ENCODE measurements around the gene ACTL8.

The ACTL8 gene

DNA sequence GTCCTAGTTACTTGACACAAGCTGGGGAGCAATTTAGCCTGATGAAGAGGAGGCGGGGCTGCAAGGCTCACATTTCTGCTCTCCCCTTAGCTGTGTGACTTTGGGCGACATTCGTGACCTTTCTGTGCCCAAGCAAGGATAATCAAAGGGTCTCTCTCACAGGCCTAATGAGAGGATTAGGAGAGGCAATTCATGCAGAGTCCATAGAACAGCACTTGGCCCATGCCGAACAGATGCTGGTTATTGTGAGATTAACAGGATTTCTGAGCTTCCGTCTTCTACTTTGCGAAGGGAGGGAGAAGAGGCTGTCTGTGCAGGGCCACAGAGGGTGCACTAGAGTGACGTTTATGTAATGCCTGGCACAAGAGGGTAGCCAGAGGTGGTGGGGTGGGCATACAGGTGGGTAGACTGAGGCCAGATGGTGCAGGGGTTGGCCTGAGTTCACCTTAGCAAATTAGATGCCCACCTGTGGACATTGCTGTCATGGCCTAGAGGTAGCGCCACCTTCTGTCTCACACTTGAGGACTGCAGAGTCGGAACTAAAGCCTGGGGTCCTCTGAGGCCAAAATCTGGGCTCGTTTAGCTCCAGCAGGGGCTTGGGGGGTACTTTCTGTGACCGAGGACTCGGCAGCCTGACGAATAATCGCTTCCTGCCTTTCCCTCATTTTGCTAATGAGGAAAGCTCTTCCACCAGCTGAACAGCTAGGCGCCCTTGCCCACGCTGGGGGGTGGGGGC, 18.6 kb downstream of the ACTL8 start:
- no peak for DNase-seq

DNA sequence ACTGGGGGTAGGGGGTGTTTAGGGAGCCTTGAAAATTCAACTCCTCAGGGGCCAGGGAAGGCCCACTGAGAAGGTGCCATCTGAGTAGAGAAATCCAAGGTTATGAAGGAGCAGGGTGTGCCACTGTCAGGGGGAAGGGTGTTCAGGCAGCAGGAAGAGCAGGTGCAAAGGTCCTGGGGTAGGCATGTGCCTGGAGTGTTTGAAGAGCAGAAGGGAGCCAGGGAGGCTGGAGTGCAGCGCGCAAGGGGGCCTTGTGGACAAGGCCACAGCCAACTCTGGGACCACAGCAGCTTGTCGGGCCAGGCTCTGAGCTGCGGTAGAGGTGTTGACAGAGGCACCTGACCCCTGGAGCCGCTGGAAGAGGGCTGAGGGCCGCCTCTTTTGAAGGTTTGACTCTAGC, 19.3 kb downstream of the ACTL8 start:
- DNase-seq, result no peak

DNA sequence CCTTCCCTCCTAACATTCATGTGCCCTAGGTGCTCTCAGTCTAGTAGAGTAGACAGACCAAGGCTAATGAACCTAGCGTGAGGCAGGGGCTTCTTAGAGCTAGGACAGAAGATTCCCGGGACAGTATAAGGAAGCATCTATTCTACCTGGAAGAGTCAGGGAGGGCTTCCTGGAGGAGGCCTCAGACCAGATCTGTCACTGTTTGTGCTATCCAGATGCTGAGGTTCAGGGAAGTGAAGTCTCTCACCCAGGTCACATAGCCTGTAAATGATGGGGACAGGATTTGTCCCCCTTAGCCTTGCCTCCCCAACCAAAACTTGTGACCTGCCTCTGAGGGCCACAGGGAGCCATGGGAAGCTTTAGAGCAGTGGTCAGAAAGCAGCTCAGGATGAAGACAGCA, 20.7 kb downstream of the ACTL8 start:
- DNase-seq, result no peak

DNA sequence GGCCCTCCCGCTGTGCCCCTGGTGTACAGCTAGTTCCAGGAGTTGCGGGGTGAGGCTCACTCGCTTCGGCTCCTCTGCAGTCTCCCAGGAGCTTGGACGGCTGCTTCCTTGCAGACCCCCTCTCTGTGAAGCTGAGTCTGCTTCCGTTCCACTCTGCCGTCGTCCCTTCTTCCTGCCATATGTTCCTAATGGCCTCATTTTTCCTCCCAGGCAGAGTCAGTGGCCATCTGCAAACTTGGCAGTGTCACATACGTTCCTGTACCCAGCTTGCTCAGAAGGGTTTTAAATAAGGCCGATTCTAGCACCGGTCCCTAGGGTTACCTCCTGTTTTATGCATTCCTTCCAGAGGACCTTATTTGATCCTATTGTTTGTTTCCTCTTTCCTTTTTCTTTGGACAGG, 21.3 kb downstream of the ACTL8 start:
- no peak for DNase-seq

DNA sequence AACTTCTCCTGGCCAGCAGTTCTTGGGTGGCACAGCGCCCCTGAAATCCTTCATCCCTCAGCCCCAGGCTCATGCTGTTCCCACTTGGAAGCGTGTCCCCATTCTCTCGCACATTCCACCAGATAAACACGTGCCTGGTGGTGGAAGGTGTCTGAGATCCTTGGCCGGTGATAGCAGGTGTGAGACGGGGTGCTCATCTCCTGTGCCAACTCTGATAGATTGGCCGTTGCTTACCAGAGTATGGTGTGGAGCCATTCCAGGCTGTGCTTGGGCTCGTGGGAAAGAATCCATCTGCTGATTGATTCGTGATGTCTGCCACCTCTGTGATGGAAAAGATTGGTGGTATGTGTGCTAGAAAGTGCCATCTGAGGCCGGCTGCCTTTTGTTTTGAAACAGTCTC, 22.2 kb downstream of the ACTL8 start:
- DNase-seq, result no peak

DNA sequence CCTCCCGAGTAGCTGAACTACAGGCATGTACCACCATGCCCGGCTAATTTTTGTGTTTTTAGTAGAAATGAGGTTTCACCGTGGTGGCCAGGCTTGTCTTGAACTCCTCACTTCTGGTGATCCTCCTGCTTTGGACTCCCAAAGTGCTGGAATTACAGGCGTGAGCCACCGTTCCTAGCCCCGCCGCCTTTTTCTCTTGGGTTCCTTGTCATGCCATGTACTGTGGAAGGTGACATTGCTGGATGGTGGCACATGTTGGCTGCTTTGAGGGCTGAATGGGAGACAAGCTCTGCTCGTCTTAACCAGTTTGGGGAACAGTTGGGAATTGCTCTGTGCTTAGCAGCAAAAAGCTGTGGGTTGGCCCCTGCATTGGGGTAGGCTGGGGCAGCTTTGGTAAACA, 22.7 kb downstream of the ACTL8 start:
- no peak for DNase-seq

DNA sequence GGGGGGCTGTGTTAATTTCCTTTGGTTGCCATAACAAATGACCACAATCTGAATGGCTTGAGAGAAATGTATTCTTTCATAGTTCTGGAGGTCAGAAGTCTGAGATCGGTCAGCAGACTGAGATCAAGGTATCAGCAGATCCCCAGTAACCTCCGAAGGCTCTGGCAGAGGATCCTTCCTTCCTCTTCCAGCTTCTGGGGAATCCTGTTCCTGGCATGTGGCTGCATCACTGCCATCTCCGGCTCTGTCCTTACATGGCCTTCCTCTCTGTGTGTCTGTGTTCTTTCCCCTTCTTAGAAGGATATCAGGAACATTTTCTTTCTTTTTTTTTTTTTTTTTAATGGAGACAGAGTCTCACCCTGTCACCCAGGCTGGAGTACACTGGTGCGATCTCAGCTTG, 25.8 kb downstream of the ACTL8 start:
- DNase-seq, result no peak

DNA sequence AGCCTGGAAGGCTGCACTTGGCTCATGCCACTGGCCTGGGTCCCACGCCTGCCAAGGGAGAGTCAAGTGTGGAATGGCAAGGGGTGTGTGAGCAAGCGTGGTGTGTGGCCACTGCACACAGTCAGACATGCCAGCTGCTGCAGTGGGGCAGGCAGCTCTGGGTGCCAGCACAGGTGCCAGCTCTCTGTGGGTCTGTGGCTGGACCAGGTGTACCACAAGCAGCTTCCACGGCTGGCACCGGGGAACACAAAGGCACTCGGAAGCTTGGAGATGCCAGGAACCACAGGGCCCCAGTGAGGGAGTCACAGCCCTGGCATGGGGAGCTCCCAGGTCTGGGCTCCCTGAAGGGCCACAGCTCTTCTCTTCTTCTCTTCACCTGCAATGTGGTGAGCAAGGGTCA, 34.8 kb downstream of the ACTL8 start:
- no peak for DNase-seq

DNA sequence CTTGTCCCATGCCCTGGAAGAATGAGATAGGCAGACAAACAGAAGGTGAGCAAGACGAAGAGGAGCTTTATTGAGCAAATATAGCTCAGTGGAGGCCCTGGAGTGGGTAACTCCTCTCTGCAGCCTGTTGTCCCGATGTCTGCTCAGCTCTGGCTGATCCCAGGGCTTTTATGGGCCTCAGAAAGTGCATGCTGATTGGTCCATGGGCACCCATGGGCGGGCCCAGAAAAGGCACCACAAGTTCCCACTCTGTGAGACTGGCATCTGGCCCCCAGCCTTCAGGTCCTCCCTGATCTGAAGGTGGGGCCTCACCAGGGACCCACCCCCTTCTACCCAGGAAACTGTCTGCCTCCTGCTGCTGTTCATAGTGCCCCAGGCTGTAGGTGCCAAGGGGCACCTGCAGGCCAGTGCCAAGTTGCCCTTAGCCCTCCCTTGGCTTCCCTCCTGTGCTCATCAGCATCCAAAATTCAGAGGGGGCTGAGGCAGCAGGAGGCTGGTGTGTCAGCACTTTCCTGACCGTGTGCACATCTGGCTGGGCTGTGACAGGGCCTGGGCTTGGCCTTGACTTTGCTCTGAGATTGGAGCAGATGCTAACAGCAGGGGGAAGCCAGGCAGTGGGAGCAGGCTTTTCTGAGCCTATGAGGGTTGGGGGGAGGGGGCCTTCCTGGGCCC, 35.4 kb downstream of the ACTL8 start:
- no peak for DNase-seq

DNA sequence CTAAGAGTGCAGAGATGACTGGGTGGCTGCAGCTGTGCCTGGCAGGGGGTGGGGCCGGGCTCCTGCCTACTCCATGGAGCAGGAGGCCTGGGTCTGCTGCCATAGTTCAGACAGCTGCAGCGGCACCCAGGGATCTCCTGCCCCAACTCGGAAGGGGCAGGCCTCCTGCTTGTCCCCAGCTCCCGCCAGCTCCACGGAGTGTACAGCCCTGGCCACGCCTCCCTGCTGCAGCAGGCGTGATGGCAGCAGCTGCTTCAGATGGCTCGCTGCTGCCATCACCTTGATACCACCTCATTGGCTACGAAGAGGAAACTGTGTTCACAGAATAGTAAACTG, 35.9 kb downstream of the ACTL8 start:
- DNase-seq, result no peak

DNA sequence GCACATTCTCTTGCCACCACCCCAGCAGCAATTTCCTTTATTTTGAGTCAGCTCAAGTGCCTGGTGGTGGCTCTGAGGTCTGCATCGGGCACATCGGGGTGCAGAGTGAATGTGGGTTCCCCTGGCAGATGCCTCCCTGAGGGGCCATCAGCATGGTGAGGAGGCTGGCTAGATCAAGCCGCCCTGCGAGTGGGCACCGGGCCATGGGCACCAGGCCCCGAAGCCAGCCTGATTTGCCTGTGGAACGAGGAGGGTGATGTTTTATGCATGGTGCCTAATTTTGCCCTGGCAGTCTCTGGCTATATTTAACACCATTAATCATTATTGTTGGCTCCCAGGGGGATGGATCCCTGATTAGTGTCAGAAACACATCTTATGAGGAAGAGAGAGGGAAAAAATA, 36.3 kb downstream of the ACTL8 start:
- DNase-seq, result no peak

DNA sequence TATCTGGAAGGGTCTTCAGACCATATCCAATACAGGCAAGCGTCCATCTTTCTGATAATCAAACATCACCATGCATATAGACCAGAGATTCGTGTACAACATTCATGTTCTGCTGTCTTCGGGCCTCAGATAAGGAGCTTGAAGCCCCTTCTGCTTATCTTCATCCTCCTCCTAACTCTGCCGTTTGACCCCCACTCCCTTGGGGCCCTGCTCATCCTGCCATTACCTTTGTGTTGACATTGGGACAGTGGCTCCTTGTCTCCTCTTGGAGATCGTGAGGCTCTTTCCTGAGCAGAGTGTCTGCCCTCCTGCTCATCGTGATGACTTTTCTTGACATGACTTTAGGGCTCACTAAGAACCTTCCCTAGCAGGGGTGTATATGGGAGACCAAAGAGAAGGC, 37.3 kb downstream of the ACTL8 start:
- DNase-seq, result no peak

DNA sequence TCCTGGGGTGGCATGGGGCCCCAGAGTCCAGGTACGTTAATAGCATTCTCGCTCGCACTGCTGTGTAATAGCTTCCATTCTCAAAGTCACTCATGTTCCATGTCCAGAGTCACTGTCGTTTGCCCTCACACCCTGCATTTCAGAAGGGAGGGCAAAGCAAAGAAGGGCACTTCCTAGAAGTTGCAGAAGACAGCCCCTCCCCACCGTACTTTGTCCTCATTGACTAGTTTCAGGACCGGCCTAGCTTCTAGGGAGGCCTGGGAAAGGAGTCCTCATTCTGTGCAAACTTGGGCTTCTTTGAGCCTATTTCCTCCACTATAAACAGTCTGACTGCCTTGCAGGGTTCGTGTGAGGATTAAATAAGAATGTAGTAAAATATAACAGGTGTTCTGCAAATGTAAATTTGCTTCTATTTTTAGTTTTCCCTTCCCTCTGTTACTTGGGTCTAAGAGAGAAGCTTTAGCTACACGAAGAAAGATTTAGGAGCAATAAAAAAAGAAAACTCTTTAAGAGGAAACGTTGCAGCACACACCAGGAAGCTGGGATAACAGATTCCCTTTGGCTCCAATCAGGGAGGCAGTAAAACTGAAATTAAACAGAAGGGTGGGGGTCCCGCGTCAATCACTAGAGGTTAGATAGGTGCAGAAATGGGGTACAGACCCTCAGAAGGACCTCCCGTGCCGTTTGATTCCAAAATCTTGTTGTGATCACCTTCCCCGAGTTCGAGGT, 40.1 kb downstream of the ACTL8 start:
- no peak for DNase-seq

DNA sequence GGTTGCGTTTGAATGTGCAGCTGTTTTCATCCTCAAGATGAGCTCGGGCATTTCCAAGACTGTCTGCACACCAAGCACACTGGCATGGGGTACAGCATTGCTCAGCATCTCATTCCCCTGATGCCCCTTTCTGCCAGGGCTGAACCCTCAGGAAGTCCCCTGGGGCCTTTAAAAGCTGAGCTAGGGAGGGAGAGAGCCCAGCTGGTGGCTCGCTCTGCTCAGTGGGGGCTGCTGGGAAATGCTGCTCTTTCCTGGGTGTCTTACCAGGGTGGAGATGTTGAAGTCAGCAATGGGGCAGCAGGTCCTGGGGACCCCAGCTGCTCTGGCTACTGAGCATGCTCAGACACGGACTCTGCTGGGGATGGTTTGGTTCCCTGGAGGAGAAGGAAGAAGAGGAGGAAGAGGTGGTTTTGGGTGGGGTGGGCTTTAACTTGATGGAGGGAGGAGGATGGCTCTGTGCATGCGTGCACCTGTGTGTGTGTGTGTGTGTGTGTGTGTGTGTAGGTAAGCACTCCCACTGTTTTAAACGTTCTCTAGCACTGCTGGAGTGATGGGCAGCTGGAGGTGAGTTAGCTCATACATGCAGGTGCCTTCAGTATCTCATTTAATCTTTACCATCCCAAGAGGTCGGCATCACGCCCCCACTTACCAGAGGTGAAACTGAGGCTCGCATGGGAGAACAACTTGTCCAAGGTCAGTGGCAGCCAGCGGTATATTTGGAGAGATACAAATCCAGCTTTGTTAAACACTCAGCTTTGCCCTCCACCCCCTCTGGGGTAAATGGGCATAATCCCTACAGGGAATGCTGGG, 40.9 kb downstream of the ACTL8 start:
- no peak for DNase-seq

DNA sequence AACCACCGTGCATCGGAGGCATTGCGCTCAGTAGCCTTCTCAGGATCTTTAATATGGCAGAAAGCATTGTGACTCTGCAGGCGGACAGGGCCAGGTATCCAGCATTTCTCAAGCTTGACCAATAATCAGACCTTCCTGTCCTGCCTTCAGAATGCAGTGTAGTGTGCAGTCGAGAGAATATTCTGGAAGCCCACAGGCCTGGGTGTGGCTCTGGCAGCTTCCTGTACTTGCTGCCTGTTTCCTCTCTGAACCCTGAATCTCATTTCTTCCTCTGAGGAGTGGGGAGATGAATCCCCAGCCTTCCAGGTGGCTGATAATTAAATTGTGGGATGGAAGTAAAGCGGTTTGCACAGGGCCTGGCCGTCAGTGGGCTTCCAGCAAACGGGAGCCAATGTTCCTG, 42.3 kb downstream of the ACTL8 start:
- DNase-seq, result no peak

DNA sequence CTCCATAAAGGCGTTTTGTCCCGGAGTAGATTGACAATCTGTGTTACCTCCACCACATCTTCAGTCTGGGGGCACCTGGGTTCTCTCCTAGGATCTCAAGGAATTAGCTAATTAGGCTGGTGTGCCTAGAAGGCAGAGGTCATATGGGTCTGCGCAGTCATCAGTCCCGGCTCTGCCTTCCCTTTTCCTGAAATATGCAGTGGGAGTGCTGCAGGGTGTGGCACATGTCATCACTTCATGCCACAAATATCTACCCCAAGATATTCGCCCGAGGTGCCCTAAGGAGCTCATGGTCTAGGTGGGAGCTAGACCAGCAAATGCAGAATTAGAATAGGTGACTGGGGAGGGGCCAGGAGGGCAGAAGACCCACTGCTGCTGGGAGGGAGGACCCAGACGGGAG, 42.9 kb downstream of the ACTL8 start:
- no peak for DNase-seq

DNA sequence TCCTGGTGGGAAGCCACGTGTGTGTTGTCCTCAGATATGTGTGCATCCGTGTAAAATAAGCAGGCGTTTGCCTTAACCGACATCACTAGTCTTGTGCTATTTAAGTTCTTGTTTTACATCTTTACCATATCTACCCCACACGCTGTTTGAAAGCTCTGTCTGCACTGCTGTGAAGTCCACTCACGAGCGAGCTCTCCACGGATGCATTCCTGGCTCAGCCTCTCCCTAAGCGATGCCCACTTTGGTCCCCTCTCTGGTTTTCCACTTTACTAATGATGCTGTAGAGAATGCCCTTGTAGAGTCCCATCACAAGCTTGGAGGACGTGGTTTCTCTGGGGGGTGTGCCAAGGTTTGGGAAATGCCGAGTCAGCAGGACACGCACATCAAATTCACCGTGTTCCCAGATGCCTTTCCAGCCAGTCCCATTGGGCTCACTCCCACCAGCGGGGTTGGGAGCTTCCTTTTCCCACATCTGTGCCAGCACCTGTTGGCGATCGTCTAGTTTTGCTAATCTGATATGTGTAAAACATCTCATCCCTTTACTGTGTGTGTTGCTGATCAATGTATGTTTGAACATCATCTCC, 43.8 kb downstream of the ACTL8 start:
- no peak for DNase-seq

DNA sequence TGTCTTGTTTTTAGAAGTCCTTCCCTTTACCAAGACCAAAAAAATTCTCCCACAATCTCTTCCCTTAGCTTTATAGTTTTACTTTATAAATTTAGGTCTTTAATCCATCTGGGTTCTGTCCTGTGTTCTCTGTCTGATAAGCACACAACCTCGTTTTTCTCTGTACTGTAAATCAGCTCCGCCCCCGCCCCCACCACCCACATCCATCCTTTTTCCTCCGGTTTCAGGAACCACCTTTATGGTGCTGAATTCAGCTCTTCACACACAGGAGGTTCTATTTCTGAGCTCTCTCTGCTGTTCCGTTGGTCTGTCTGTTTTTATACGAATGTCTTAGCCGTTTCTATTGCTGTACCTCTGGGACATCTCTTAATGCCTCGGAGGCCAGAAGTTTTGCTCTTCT, 44.5 kb downstream of the ACTL8 start:
- no peak for DNase-seq

DNA sequence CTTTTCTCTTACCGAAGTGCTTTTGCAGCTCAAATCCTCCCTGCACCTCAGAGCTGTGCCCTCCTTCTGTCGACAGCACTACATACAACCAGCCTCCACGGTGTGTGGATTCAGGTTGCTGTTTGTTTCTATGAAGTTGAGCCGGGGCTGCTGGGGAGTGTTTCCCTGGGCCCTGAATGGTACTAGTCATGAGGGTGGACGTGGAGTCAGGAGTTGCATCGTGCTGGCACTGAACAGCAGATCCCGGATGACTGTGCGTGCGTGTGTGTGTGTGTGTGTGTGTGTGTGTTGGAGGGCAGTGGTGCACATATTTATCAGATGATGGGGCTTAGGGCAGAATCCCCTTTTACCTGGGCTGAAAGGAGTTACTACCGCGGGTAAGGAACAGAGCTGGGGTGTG, 47.0 kb downstream of the ACTL8 start:
- no peak for DNase-seq

DNA sequence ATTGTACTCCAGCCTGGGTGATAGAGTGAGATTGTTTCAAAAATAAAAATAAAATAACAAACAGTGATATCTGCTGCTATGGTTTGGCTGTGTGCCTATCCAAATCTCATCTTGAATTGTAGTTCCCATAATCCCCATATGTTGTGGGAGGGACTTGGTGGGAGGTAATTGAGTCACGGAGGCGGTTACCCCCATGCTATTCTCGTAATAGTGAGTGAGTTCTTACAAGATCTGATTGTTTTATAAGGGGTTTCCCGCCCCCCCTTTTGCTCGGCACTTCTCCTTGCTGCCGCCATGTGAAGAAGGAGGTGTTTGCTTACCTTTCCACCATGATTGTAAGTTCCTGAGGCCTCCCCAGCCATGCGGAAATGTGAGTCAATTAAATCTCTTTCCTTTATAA, 47.8 kb downstream of the ACTL8 start:
- DNase-seq, result no peak

DNA sequence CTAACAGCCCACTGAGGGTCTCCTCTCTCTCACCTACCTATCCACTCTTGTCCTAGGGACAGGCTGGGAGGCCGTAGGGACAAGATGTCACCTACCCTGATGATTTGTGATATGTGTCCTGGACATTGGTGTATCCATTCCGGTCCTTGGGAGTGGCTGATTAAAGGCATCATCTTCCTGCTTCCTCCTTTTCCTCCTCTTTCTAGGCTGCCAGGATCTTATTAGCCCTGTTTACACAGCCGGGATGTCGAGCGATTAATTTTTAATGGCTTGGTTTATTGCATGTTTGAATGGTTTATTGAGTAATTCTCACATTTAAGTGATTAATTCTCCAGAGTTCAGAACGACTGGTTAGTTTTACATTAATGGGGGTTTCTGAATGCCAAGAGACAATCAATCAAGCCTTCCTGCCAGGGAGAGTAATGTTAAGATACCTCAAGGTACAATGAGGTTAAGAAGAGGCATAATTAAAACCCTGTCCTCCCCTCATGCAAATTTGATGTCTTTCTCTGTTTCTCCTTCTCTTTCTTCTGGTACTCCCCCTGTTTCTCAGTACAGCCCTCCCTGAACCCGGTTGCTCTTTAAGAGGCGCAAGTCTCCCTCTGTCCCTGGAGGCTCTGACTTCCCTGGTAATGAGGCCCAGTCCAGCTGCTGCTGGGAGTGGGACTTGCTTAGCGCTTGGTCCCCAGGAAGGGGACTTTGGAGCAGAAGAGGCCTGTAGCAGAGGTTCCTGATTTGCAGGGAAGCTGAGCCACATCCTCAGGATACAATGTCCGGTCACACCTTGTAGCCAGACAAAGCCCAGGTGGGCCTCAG, 50.9 kb downstream of the ACTL8 start:
- DNase-seq, result no peak

DNA sequence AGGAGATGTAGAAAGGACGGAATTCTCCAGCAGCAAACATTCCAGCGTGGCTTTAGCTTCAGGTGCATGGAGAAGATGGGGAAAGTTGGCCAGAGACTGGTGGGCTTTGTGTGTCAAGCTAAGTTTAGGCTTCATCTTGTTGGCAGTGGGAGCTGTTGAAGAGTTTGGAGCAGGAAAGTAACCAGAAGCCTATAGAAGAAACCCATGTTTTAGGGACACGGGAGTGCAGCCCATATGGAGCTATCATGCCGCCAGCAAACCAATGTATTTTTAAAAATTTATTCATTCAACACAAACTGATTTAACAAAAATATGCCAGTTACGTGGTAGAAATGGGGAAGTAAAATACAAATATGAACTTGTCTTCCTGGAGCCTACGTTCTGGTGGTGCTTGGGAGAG, 53.7 kb downstream of the ACTL8 start:
- no peak for DNase-seq
